Raji (cell line): Measurements from ENCODE around the gene PTPN13.

ENCODE experiments used
- POLR2A ChIP-seq: IDR thresholded peaks from 2 replicates; pipeline ENCODE4 v1.6.1; 2011; ENCODE audit warnings: low read depth, low read length, control low read depth; ENCODE audit not compliant: insufficient read depth

Gene PTPN13

DNA sequence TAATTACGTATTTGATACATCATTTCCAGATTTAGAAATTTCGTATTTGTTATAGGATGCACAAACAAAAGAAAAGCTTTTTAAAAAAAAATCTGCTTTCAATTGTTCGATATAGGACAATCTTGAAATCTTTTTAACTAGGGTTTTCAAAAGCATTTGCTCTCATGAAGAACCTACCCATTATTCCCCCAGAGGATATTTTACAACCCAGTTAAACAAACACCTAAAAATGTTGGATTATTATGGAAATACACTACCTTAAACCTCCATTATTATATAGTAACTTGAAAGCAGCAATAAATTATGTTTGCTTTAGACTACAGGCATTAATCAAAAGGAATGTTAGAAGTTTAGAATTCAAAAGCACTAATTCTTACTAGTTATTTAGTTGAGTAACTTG, 110.5 kb downstream of the PTPN13 start:
- no peak for TF ChIP-seq POLR2A

DNA sequence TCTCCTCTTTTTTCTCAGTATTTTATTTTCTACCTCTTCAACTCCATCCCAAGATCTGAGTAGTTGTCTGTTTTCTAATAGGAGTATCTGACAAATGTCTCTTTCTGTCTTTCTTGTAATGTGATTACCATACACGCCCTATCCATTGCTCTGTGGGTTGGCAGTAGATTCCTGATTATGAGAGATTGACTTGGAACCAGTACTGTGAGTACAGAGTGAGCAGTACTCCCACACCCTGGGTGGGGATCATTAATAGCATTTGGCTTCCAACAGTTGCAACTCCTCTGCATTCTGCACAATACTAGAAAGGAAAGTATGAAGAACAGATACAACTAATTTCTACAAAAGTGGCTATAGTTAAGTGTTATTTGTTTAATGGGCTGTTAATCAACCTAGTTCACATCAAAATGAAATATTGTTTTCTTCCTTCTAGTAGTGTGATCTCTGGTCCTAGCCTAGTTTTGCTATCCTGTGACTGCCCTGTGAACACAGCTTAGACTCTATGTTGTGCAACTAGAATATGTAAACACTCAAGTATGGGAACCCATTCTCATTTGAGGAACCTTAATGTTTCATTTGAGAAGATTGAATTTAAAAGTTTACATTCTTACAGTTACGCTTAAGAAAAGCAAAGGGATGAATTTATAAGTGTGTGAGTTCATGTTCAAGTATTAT, 112.9 kb downstream of the PTPN13 start:
- TF ChIP-seq POLR2A: no peak

DNA sequence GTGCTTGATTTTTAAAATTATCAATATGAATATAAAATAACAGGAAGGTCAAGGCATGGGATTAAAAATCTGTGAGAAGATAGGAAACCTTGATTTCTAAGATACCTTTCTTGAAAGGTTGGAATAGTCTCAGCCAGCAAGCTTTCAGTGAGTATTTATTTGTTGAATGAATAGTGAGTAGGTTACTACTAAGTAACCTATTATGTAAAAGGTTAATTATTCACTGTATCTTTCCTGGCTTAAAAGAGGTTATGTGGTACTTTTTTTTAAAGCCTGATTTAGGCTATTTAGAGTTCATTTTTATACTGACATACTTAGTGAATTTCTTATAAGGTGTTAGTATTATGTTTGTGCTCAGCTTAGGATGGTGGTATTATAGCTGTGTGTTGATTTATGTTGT, 123.5 kb downstream of the PTPN13 start:
- no peak for TF ChIP-seq POLR2A

DNA sequence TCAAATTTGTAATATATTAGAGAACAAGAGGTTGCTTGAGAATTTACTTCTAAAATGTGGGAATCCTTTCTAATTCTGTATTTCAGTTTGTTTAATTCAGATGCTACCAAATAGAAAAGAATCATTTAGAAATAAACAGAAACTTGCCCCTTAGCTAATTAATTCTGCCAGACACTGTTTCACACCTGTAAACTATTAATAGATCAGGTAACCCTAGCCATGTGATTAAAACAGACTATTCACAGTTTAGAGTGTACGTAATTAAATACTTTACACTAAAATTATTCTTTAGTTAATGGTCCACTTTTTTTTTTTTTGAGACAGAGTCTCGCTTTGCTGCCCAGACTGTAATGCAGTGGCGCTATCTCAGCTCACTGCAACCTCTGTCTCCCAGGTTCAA, 124.0 kb downstream of the PTPN13 start:
- TF ChIP-seq POLR2A: no peak

DNA sequence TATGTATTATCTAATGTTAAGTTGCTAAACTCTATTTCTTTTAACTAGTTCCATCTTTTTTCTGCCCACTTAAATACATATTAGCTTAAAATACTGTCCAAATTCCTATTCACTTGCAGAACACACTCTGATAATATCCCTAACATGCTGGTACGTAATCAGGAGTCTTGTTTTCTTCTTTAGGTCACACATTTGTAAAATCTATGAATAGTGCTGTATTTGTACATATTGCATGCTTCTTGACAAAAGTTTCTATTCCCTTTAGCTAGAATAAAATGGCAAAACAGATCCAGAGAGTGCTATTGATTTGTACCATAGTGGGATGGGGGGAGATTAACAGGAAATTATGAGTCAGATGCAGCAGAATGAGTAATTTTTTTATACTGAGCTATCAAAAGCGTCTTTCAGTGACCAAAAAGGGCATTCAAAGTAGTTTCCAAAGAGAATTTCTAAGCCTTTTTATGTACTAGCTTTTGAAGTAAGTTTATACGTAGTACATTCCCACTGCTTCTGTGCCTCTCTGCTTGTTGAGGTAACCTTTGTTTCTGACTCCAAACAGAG, 126.5 kb downstream of the PTPN13 start:
- no peak for TF ChIP-seq POLR2A

DNA sequence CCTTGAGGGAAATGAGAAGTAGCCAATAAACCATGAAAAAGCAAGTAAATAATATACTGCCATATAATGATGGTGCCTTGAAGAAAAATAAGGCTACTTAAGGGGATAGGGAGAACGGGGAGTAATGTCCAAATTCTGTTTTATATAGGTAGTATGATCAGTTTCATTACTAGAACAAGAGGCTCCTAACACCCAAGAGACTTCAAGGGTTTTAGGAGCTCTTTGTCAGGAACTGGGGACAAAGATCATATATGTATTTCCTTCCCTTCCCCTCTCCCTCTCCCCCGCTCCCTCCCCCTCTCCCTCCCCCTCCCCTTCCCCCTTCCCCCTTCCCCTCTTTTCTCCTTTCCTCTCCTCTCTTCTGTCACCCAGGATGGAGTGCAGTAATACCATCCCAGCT, 127.3 kb downstream of the PTPN13 start:
- no peak for TF ChIP-seq POLR2A

DNA sequence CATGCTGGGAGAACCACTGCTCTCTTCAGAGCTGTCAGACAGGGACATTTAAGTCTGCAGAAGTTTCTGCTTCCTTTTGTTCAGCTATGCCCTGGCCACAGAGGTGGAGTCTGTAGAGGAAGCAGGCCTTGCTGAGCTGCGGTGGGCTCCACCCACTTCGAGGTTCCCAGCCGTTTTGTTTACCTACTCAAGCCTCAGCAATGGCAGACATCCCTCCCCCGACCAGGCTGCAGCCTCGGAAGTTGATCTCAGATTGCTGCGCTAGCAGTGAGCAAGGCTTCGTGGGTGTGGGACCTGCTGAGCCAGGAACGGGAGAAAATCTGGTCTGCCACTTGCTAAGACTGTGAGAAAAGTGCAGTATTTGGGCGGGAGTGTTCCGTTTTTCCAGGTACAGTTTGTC, 136.2 kb downstream of the PTPN13 start:
- no peak for TF ChIP-seq POLR2A

DNA sequence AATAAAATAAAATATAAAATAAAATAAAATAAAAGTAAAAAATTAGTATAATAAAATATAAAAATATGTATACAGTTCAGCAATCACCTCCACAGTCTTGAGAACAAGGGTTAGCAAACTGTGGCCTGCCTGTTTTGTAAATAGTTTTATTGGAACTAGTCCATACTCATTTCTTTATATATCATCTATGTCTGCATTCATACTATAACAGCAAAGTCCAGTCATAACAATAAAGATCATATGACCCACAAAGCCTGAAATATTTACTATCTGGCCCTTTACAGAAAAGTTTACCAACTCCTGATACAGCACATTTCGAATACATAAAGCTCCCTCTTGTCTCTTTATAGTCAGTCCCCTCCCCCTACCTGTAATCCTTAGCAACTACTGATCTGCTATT, 143.1 kb downstream of the PTPN13 start:
- TF ChIP-seq POLR2A: no peak

DNA sequence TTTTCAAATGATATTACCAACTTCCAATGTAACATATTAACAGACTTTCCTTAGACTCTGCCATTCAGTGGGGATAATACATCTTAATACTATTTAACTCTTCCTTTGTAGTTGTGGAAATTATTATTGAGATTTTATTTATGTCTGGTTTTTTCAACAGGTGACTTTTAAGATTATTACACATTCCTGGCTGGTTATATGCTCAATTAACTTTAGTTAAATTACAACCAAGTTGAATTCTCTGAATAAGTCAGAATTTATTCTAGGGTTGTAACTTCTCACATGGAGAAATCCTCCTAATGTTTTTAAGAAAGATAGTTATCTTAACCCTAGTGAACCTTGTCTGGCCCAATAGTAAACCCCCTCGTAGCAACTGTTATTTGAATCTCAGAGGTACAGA, 147.7 kb downstream of the PTPN13 start:
- no peak for TF ChIP-seq POLR2A

DNA sequence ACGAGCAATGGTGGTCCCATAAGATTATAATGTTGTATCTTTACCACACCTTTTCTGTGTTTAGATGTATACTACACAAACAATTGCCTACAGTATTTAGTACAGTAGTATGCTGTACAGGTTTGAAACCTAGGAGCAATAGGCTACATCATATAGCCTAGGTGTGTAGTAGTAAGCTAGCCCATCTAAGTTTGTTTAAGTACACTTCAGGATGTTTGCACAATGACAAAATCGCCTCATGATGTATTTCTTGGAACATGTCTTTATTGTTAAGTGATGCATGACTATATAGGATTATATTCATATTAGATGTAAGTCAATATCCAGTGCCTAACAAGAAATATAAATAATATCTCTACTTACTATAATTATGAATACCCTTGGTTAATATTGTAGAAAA, 150.5 kb downstream of the PTPN13 start:
- no peak for TF ChIP-seq POLR2A

DNA sequence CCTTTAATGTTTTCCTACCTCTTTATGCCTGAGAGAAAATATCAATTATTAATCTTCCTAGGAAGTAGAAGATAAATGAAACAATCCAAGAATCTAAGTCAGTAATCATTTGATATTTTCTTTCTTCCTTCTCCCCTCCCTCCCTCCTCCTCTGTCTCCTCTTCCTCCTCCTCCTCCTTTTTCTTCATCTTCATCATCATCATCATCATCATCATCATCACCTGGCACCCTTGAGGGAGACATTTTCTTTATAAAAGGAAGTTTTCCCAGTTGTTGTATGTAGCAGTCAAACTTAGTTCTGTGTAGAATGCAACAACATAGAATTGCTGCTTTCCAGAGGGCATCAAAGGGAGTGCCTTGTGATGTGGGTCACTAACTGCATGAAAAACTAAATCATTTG, 155.0 kb downstream of the PTPN13 start:
- TF ChIP-seq POLR2A: no peak

DNA sequence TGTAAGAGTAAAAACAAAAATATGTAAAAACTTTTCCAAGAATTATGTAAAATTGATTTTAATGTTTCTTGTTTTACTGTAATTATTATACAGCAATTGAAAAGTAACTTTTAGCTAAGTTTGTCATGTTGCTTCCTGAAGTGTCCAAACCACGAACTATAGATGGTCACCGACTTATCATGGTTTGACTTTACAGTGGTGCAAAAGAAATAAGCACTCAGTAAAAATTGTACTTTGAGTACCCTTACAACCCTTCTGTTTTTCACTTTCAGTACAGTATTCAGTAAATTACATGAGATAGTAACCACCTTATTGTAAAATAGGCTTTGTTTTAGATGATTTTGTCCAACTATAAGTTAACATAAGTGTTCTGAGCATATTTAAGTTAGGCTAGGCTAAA, 161.3 kb downstream of the PTPN13 start:
- TF ChIP-seq POLR2A: no peak

DNA sequence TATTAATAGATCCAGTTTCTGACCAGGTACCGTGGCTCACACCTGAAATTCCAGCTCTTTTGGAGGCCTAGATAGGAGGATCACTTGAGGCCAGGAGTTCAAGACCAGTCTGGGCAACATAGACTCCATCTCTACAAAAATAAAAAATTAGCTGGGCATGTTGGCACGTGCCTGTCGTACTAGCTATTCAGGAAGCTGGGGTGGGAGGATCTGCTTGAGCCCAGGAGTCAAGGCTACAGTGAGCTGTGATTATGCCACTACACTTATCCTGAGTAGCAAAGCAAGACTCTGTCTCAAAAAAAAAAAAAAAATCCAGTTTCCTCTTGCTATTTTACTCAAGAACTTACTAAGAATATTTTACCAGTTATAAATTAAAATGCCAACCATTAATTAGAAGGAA, 163.4 kb downstream of the PTPN13 start:
- no peak for TF ChIP-seq POLR2A

DNA sequence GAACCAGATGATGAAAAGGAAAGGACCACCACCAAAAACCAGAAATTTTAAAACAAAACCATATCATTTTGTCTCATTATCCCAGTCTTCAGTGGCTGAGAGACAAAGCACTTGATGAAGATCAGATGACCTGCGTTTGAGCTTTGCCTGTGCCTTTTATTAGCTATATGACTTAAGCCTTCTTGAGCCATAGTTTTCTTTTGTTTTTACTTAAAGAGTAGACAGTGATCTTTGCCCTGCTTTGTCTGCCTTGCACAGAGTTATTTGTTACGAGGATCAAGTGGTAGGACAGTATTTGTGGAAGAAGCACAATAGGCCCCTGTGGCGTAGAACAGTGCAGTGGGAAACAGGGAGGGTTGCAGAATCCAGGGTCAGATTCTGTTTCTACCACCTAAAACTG, 165.2 kb downstream of the PTPN13 start:
- no peak for TF ChIP-seq POLR2A

DNA sequence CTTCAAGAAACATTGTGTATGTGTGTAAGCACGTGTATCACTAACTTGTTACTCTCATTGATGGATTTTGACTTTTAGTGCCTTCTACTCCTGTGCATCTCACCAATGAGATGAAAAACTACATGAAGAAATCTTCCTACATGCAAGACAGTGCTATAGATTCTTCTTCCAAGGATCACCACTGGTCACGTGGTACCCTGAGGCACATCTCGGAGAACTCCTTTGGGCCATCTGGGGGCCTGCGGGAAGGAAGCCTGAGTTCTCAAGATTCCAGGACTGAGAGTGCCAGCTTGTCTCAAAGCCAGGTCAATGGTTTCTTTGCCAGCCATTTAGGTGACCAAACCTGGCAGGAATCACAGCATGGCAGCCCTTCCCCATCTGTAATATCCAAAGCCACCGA, 168.5 kb downstream of the PTPN13 start:
- TF ChIP-seq POLR2A: no peak

DNA sequence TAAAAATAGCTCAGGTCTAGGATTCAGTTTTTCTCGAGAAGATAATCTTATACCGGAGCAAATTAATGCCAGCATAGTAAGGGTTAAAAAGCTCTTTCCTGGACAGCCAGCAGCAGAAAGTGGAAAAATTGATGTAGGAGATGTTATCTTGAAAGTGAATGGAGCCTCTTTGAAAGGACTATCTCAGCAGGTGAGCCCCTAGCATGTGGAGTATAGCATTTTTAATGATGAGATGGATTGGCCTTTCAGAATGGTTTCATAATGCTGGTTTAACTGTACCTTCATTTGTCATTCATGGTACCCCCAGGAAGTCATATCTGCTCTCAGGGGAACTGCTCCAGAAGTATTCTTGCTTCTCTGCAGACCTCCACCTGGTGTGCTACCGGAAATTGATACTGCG, 175.7 kb downstream of the PTPN13 start:
- no peak for TF ChIP-seq POLR2A

DNA sequence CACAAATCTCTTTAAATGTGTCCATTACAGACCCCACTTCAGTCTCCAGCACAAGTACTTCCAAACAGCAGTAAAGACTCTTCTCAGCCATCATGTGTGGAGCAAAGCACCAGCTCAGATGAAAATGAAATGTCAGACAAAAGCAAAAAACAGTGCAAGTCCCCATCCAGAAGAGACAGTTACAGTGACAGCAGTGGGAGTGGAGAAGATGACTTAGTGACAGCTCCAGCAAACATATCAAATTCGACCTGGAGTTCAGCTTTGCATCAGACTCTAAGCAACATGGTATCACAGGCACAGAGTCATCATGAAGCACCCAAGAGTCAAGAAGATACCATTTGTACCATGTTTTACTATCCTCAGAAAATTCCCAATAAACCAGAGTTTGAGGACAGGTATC, 177.0 kb downstream of the PTPN13 start:
- no peak for TF ChIP-seq POLR2A
